Gastroesophageal sphincter (tissue), 3 donors: ENCODE measurements around the gene NRP1.

ENCODE experiments used
- POLR2A ChIP-seq, 2 donors: fragments of 450-650 bp; IDR thresholded peaks; one replicate each; pipeline ENCODE4 v1.6.1; 2017; ENCODE audit warnings: antibody characterized with exemption in 2 of 2, mild to moderate bottlenecking in 2 of 2, moderate library complexity in 1 of 2
- POLR2AphosphoS5 ChIP-seq: sonication (generic); formaldehyde crosslinking; IDR thresholded peaks from one replicate; pipeline ENCODE4 v1.6.1; 2017; ENCODE audit warnings: antibody characterized with exemption
- TF ChIP-seq, protein P1 (sequence below), 4 experiments: fragments of 200-600 bp in 2 of 4; fragments of 450-650 bp in 2 of 4; sonication (generic) in 1 of 4; IDR thresholded peaks; one replicate each; pipeline ENCODE4 v1.5.1; 2017 to 2019; ENCODE audit warnings: antibody characterized with exemption in 4 of 4, mild to moderate bottlenecking in 2 of 4, moderate library complexity in 2 of 4

DNA sequence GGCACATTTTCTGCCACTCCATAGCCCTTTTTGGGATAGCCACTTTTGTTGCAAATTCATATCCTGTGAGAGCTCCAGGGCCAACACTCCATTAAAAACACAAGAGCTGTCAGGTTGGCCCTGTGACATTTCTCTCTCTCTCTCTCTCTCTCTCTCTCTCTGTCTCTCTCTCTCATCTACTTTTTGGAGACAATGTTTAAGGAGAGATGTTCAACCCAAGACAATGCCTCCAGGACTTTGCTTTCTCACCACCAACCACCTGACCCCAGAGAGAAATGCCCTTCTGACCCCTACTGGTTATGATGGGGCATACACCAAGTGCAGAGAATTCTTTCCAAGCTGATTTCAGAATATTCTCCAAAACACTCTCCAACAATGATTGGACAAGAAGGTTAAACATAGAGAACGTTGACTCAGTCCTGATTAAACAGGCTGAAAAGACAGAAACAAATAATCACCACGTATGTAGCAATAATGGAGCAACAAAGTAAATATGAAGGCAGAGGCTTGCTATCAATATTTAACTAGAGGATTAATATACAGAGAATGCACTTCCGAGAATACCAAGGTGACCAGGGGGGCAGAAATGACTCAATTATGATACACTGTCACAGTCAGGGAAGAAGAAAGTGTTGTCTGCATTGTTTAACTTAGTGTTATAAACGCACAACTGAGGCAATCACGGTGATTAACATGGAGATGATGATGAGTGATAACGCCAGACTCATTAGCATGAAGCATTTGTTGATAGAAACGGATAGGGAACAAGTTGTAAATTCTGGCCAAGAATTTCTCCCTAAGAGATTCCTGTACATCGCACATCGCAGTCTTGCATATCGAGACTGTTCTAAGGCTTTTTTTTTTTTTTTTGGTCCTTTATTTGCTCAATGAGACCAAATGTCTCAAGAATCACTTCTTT lies 178.5 kb downstream of the NRP1 start:
- no peak for TF ChIP-seq POLR2A (IDR thresholded peaks at IDR 0.05)
- TF ChIP-seq, protein P1, sequence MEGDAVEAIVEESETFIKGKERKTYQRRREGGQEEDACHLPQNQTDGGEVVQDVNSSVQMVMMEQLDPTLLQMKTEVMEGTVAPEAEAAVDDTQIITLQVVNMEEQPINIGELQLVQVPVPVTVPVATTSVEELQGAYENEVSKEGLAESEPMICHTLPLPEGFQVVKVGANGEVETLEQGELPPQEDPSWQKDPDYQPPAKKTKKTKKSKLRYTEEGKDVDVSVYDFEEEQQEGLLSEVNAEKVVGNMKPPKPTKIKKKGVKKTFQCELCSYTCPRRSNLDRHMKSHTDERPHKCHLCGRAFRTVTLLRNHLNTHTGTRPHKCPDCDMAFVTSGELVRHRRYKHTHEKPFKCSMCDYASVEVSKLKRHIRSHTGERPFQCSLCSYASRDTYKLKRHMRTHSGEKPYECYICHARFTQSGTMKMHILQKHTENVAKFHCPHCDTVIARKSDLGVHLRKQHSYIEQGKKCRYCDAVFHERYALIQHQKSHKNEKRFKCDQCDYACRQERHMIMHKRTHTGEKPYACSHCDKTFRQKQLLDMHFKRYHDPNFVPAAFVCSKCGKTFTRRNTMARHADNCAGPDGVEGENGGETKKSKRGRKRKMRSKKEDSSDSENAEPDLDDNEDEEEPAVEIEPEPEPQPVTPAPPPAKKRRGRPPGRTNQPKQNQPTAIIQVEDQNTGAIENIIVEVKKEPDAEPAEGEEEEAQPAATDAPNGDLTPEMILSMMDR (IDR thresholded peaks at IDR 0.05), result peak in 3 of 4 experiments; percentile 18 to 54 (median 25)
- no peak for TF ChIP-seq POLR2AphosphoS5
